Heart right ventricle (tissue), 16 donors: ENCODE data around the gene GOLGA8N. TPM values are rescaled to one million over a fixed set of nuclear protein-coding genes. Genes with fewer than 3 reads are reported as not detected.

Experiments
- ATAC-seq, 8 donors: fragments of 200-7000 bp; cut with Tn5 transposase; one replicate each; pipeline ENCODE4 v1.9.1; 2020; ENCODE audit warnings: mild to moderate bottlenecking in 8 of 8, moderate library complexity in 8 of 8, moderate number of reproducible peaks in 1 of 8
- DNase-seq, 2 donors: peaks; one replicate each; pipeline ENCODE4 v3.0.0-alpha.2; 2020
- H3K27ac ChIP-seq, 10 donors: fragments of 200-600 bp; sonication (generic) in 2 of 10; one replicate each; pipeline versions ENCODE4 v1.5.0 to v1.8.0; 2020 to 2022; ENCODE audit warnings: mild to moderate bottlenecking in 3 of 10
- H3K27me3 ChIP-seq, 7 donors: fragments of 200-600 bp; one replicate each; pipeline ENCODE4 v1.8.0; 2021 to 2022; ENCODE audit warnings: mild to moderate bottlenecking in 2 of 7
- H3K36me3 ChIP-seq, 9 donors: fragments of 200-600 bp; sonication (generic) in 1 of 9; one replicate each; pipeline versions ENCODE4 v1.5.0 to v1.8.0; 2020 to 2022; ENCODE audit warnings: mild to moderate bottlenecking in 2 of 9
- H3K4me1 ChIP-seq, 9 donors: fragments of 200-600 bp; sonication (generic) in 1 of 9; one replicate each; pipeline versions ENCODE4 v1.5.0 to v1.8.0; 2020 to 2022; ENCODE audit warnings: mild to moderate bottlenecking in 4 of 9
- H3K4me3 ChIP-seq, 10 donors: fragments of 200-600 bp; sonication (generic) in 2 of 10; one replicate each; pipeline versions ENCODE4 v1.5.0 to v1.8.0; 2020 to 2022; ENCODE audit warnings: mild to moderate bottlenecking in 7 of 10, moderate library complexity in 2 of 10
- H3K9me3 ChIP-seq, 11 donors: fragments of 200-600 bp in 10 of 11; sonication (generic) in 2 of 11; one replicate each; pipeline versions ENCODE4 v1.5.0 to v1.8.0; 2013 to 2022; ENCODE audit warnings: mild to moderate bottlenecking in 2 of 11, control low read depth in 1 of 11, moderate library complexity in 1 of 11
- CTCF ChIP-seq, 9 donors: fragments of 200-600 bp; sonication (generic) in 2 of 9; IDR thresholded peaks; one replicate each; pipeline versions ENCODE4 v1.5.0 to v1.8.0; 2021 to 2022; ENCODE audit warnings: antibody characterized with exemption in 9 of 9, mild to moderate bottlenecking in 5 of 9, moderate library complexity in 1 of 9
- WGBS, 2 donors: extraction: QIAGEN DNeasy Blood & Tissue Kit; methylation state at CpG; one replicate each; pipeline ENCODE4 v1.1.7; 2013; ENCODE audit warnings: inconsistent platforms in 1 of 2; 5-methylcytosine and 5-hydroxymethylcytosine counted together
- intact Hi-C, 10 donors: fragments of 100-400 bp; cut with DNase I; formaldehyde crosslinking; loops; one replicate each; pipeline versions ENCODE4 v1.11.1 to v1.14.2; 2022
- polyA plus RNA-seq, 2 donors: library from polyadenylated mRNA; stranded (reverse); fragments of 200-250 nt; gene quantifications; one replicate each; pipeline ENCODE4 v1.2.3, GENCODE V29; 2013
- total RNA-seq, 10 donors: library from RNA; stranded (reverse); fragmentation: NEBNext Ultra II Directional in 3 of 10; extraction: Animal tissue kit (Norgen Biotek cat#: 25700) in 3 of 10; gene quantifications; one replicate each; pipeline versions ENCODE4 v1.2.1 to v1.2.4, GENCODE V29; 2021 to 2023
- donor health status: Arrhythmogenic right ventricular cardiomyopathy.
- donor health status: ischemic (EF 13 %, LVEDD 7.1; RV severe dilation, severe dysfunction).
- donor health status: healthy with polysubstance abuse.
- donor health status: DM: no; HTN: yes; CAD: no.
- donor health status: DM: no; HTN: no; CAD: no.
- donor health status: ischemic (EF 25% LVEDD 6.9; RV normal size, moderate dysfunction).
- donor health status: ischemic (EF 25% LVEDD 5.7; RV mildly dilated, moderate dysfunction).
- donor health status: healthy.
- donor health status: DM: yes; HTN: yes; CAD: no.
- donor health status: Ischemic cardiomyopathy.
- donor health status: ischemic (EF 35%, LVEDD 5.7; RV mildly dilated, moderate dysfunction).
- donor health status: nonischemic (EF 11% LVEDD 7.7; RV severe dilation, severe dysfunction).
- donor health status: DM: yes; HTN: yes; CAD: no.
- donor health status: PGD.
- donor health status: ischemic (EF 29% LVEDD 5.4; RV normal size, mild dysfunction).
- donor health status: nonischemic (EF 23%, LVEDD 6.1; RV moderate dilation, normal function).

The GOLGA8N gene
- total and polyA plus RNA-seq, 12 donors, result 1.9 to 30.2 (median 7.1) TPM

- Histone ChIP-seq H3K27ac (no peak overlapping the region), H3K27me3 (peaks cover 0 to 38% (median 19%) of the 10 kb centered on the region in 7 donors), H3K9me3 (no peaks in the 10 kb centered on the region), H3K4me1 (peaks cover 0 to 8% (median 0%) of the 10 kb centered on the region in 9 donors), H3K4me3 (no peak overlapping the region), H3K36me3 (peaks cover 0 to 14% (median 0%) of the 10 kb centered on the region in 9 donors)
- TF ChIP-seq CTCF (IDR thresholded peaks at IDR 0.05), result no peak
- WGBS, 2 donors, result 92 to 100% methylated on average over 1 of the region's 1 CpG
- ATAC-seq, result no peak
- intact Hi-C loops, result no loop called here
- no peak for DNase-seq
Observed at GRCh38 chr15:32643907-32644445, 50.7 kb downstream of the GOLGA8N start.

GRCh38 chr15:32646291-32646690, 53.0 kb downstream of the GOLGA8N start:
- Histone ChIP-seq H3K36me3 (no peaks in the 10 kb centered on the region), H3K4me3 (no peak overlapping the region), H3K9me3 (no peaks in the 10 kb centered on the region), H3K4me1 (peaks cover 0 to 8% (median 0%) of the 10 kb centered on the region in 9 donors), H3K27ac (no peak overlapping the region), H3K27me3 (peaks cover 0 to 35% (median 19%) of the 10 kb centered on the region in 7 donors)
- no peak for TF ChIP-seq CTCF (IDR thresholded peaks at IDR 0.05)
- intact Hi-C loops, result no loop called here
- no peak for ATAC-seq
- WGBS, 2 donors, result 49 to 55% methylated on average over 5 of the region's 5 CpGs
- no peak for DNase-seq

- WGBS, 2 donors, result 61 to 67% methylated on average over 5 of the region's 5 CpGs
- Histone ChIP-seq H3K4me3 (no peak overlapping the region), H3K27me3 (peaks cover 0 to 8% (median 0%) of the 10 kb centered on the region in 7 donors), H3K36me3 (no peaks in the 10 kb centered on the region), H3K4me1 (no peaks in the 10 kb centered on the region), H3K9me3 (no peaks in the 10 kb centered on the region), H3K27ac (no peak overlapping the region)
- no peak for DNase-seq
- ATAC-seq, result no peak
- TF ChIP-seq CTCF (IDR thresholded peaks at IDR 0.05), result peak in 1 of 9 donors; percentile 14
- intact Hi-C loops, result no loop called here
Observed at GRCh38 chr15:32649342-32649741, 56.1 kb downstream of the GOLGA8N start.

- no peaks in the 10 kb centered on the region for H3K4me1 ChIP-seq
- WGBS, 2 donors, result 40 to 42% methylated on average over 6 of the region's 6 CpGs
- H3K27me3 ChIP-seq, result no peaks in the 10 kb centered on the region
- DNase-seq, result peak in 1 of 2 donors; percentile 10
- H3K27ac ChIP-seq, result no peak overlapping the region
- H3K36me3 ChIP-seq, result peaks cover 0 to 4% (median 0%) of the 10 kb centered on the region in 9 donors
- H3K4me3 ChIP-seq, result no peak overlapping the region
- intact Hi-C loops, result no loop called here
- peak; percentile 37 to 87 (median 67) for TF ChIP-seq CTCF (IDR thresholded peaks at IDR 0.05)
- ATAC-seq, result peak in 3 of 8 donors; percentile 50 to 70 (median 67)
- H3K9me3 ChIP-seq, result no peaks in the 10 kb centered on the region
Observed at GRCh38 chr15:32651229-32651837, 58.1 kb downstream of the GOLGA8N start.
